AG08396 (cell line): ENCODE data around the gene SLC3A2.
"Not testable (repeated sequence)": the region's sequence is repeated elsewhere in the genome, so short reads cannot be mapped to it uniquely, and the experiment has no call there.

Experiments
- DNase-seq: peaks from one replicate; pipeline ENCODE4 v3.0.0; 2012; ENCODE audit warnings: low spot score, mixed read lengths

Gene SLC3A2

DNA sequence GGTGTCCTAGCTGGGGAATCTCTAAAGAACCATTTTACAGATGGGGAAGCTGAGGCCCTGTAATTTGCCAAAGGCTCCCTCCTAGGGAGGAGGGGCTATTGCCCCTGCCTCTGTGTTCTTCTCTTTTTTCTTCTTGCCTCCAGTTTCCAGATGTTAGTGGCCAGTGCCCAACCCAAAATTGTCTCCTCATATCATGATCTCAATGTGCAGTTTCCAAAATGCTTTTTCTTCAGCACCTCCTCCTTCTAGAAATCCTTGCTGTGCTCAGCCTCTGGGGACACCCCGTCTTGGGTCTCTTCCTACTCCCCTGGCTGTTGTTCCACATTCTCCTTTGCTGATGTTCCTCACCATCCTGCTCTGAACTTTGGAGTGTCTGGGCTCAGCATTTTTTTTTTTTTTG, 50.0 kb downstream of the SLC3A2 start:
- DNase-seq: no peak

DNA sequence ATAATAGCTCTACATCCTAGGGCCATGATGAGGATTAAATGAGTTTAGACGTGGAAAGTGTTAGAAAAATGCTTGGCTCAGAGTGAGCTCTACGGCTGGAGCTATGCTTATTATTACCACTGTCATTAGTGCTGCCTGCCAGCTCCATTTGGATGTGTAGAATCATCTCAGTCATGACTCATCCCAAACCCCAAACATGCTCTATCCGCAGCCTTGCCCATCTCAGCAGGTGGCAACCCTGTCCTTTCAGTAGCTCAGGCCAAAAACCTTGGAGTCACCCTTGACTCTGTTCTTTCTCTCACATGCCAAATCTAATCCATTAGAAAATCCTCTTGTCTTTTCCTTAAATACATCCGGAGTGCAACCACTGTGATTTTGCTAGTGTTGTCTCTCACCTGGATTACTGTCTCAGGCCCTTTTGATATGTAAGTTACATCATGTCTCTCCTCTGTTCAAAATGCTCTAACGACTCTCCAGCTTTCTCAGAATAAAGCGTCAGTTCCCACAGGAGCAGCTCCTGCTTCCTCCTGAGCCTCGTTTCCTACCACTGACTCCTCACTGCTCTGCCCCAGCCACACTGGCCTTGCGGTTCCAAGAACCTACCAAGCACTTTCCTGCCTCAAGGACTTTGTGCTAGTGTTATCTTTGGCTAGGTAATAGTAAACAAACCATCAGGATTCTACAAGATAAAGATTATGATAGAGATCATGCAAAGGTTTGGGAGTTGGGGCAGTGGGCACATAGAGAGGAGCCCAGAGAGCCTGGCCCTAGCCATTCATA, 51.0 kb downstream of the SLC3A2 start:
- DNase-seq: no peak

DNA sequence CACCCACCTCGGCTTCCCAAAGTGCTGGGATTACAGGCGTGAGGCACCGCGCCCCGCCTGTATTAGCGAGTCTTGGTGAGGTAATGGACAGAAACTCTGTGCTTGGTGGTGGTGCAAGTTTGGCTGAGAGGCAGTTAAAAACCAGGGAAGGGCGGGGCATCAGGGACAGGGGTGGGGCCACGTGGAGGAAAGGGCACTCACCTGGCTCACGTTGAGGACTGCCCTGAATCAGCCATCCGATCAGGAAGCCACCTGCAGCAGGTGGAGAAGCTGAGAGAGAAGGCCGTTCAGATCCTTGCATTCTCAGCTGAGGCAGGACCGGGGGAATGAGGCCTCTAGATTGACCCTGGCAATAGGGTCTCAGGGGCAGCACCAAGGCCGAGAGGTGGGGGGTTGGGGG, 52.6 kb downstream of the SLC3A2 start:
- DNase-seq: no peak

DNA sequence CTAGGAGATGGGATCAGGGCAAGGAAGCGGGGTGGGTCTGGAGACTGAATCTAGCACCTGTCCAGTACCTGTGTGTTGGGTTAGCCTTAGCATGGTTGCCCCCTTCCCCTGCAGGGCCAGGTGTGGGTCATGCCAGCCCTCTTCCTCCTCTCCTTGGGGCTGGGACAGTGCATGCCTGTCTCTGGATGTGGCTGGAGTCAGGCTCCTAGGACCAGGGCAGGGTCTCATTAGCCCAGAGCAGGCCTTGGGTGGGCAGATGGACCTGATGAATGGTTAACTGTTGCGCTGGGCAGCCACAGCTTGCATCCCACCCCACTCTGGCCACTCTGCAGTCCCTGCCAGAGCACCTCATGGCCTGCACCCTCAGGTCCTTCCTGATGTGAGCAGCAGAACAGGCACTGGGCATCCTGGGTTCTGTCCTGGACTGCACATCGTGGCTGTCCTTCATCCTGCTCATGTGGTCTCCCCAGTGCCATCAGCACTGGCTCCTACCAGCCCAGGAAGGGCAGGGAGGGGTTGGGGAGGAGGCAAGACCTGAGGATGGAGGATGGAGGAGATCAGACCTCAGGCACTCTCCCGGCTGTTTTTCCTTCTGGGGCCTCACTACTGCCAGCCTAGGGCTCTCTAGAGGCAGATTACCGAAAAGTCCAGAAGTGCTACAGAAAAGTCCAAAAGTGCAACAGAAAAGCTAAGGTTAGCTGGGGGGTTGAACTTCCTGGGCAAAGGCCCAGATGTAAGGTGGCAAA, 53.2 kb downstream of the SLC3A2 start:
- DNase-seq: no peak

DNA sequence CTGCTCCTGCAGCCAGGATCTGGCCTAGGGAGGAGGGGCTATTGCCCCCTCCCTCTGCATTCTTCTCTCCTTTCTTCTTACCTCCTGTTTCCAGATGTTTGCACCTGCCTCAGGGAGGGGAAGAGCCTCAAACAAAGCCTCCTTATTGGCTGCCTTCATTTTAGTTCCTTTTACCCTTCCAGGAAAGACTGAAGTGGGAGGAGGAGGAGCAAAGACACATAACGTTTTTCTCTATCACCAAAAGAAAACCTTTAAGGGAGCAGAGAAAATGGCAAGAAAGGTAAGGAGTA, 53.7 kb downstream of the SLC3A2 start:
- no peak for DNase-seq

DNA sequence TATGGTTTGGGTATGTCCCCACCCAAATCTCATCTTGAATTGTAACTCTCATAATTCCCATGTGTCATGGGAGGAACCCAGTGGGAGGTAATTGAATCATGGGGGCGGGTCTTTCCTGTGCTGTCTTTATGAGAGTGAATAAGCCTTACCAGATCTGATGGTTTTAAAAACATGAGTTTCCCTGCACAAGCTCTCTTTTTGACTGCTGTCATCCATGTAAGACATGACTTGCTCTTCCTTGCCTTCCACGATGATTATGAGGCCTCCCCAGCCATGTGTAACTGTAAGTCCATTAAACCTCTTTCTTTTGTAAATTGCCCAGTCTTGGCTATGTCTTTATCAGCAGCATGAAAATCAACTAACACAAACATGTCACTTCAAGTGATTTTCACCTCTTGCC, 56.8 kb downstream of the SLC3A2 start:
- not testable (repeated sequence) for DNase-seq
